Epithelial cell of prostate (primary cell): Measurements from ENCODE around the gene ARMS2.

Source experiments
- DNase-seq: peaks from one replicate; pipeline ENCODE4 v3.0.0-alpha.2; 2011; ENCODE audit warnings: low read depth, low spot score
- H3K27ac ChIP-seq: fragments of 450-650 bp; 2 replicates; pipeline ENCODE4 v1.5.1; 2017; ENCODE audit warnings: mild to moderate bottlenecking

ARMS2 gene, protein sequence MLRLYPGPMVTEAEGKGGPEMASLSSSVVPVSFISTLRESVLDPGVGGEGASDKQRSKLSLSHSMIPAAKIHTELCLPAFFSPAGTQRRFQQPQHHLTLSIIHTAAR

DNA sequence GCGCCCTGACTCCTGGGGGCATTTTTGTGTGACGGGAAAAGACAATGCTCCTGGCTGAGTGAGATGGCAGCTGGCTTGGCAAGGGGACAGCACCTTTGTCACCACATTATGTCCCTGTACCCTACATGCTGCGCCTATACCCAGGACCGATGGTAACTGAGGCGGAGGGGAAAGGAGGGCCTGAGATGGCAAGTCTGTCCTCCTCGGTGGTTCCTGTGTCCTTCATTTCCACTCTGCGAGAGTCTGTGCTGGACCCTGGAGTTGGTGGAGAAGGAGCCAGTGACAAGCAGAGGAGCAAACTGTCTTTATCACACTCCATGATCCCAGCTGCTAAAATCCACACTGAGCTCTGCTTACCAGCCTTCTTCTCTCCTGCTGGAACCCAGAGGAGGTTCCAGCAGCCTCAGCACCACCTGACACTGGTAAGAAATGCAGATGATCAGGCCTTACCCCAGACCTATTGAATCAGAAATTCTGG lies at the start of gene ARMS2:
Gene ARMS2 (plus strand): TSS at position 51 of the 478 bp plus-strand sequence. CDS start 75 bp downstream, at position 126.
- DNase-seq, result no peak
- no peak within 1 kb of the TSS for H3K27ac ChIP-seq

DNA sequence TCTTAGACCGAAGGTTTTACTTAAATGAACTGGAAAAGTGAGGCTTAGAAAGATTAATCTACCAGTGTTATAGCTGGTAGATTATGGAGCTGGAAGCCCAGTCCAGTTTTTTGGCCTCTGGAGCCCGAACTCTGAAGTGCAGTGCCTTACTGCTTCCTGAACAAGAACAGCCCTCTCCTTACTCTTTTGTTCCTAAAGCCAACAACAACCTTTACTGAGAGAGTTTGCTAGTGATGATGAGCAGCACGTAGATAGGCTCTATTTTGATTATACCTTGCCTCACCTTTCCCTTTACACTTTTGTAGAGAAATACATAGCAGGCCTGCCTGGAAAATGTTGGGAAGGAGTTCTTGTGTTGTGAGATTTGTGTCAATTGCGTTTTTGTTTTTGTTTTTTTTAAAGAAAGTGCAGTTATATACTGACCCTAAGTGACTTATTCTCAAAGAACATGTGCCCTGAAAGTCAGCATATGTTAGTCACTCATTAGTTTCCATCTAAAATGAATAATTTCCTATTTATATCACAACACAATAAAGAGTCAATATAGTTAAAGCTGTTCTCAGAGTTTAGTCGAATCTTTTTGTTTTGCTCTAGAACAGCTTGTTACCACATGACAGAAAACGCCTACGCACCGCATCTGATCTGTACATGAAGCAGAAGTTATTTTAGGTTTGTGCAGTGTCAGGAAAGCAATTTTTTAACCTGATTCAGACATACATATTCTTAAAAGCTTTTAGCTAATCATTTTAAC lies 46.9 kb upstream of the ARMS2 start:
- no peak for DNase-seq
- H3K27ac ChIP-seq, result no peak overlapping the region

DNA sequence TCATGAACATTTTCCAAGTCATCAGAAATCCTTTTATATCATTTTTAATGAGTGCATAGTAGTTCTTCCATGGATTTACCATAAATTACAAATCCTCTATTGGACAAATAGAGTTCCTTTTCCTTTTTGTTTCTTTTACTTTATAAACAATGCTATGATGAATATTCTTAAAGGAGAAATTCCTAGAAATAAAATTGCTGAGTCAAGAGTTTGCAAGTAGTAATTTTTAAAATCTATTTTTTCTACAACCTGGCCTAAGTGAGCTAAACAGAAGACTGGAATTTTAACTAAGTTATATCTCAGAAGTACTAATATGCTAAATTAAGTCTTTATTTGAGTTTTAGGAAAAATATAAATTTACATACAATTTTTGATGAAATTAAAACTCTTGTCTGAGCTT lies 41.1 kb upstream of the ARMS2 start:
- H3K27ac ChIP-seq, result no peak overlapping the region
- DNase-seq, result no peak

DNA sequence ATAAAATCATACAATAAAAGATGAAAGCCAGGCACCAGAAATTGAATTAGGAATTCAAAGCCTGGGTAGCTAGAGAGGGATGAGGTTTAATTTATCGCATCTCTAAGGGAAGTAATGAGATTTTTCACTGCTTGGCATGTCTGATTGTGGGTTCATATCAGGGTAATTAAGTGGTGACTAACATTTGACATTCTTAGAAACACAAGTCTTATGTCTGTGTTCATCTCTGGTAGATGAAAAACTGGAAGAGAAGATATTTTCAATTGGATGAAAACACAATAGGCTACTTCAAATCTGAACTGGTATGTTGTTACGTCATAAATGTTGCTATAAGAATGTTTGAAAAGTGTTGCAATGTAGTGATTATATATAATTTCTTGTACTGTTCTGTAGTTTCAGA lies 36.8 kb upstream of the ARMS2 start:
- DNase-seq, result no peak
- peak overlapping the region; percentile 94 for H3K27ac ChIP-seq

DNA sequence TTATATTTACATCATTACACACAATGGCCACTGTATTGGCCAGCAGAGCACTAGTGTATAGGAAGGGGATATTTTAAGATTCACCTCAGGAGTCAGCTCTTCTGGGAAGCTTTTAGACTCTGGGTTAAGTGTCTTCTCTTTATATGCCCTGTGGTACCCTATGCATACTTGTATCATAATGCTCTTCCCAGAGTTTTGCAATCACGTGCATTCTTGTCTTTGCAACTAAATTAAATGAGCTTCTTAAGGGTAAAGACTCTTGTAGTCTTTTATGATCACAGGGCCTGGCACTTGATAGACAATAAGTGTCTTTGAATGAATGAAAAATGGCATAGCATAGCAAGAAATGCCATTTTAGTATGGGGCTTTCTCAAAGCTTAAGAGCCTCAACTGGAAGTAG lies 35.4 kb upstream of the ARMS2 start:
- peak overlapping the region; percentile 94 for H3K27ac ChIP-seq
- DNase-seq, result no peak

DNA sequence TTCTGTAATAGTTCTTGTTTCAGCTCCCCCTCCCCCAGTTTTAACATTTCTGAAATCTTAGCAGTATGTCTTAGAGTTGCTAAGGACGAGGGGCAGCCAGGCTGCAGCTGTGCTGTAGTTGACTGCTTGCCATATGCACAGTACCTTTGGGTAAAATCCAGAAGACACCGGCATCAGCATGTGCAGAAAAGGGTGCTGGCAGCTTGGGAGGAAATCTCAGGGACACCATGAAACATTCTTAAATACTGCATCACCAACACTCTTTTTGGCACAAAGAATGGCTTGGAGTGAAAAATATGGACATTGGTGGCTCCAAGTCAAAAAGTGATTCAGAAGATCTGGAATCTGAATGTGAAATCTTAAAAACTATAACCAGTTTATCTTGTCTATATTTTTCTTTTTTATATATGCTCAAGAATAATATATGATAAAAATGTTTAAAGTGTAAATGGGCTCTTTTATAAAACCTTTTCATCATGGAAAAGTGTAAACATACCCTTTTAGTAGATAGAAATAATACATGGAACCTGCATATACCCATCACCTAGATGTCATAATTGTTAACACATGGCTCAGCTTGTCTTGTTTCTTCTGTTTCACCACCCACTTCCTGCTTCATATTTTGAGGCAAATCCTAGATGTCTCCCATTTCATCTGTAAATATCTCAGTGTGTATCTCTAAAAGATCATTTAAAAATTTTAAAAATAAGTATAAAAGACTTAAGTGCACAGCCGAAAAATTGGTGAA lies 34.4 kb upstream of the ARMS2 start:
- DNase-seq, result no peak

DNA sequence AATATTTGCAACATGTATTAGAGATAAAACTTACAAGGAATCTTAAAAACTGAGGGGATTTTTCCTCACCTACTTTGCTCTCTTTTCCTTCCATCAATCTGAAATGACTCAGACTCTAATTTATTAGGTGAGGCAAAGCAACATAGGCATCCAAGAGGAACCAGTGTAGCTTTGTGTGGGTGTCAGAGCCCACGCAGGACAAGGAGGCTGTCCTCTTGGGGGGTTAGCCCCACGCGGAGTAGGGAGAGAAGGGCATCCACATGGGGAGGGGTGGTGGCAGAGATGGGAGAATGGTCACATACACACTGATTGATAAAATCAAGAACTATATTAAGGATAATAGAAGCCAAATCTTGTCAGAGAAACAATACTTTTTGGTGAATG lies 33.8 kb upstream of the ARMS2 start:
- H3K27ac ChIP-seq, result peak overlapping the region; percentile 94

More for the DNA sequence above, 34.4 kb upstream of the ARMS2 start:
- peak overlapping the region; percentile 94 for H3K27ac ChIP-seq

DNA sequence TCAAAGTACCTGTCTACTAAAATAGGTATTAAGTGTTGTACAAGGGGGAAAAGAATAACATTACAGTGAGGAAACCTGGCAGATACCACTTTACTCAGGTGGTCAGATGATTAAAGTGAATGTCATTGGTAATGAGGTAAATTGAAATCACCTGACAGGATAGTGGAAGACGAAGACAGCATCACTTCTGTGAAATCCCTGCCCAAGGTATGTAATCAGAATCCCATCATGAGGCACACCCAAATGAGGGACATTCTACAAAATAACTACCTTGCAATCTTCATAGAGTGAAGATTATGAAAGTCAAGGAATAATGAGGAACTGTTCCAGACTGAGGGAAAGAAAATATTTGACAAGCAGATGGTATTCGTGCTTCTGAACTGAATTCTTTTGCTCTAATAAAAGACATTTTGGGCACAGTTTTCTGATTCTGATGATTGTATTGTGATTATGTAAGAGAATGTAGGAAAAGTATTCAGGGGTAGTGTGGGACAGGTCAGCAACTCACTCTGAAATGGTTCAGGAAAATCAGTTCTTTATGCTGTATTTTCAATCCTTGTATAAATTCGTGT lies 33.3 kb upstream of the ARMS2 start:
- no peak for DNase-seq
- H3K27ac ChIP-seq, result peak overlapping the region; percentile 94

More for the DNA sequence above, 33.8 kb upstream of the ARMS2 start:
- no peak for DNase-seq

DNA sequence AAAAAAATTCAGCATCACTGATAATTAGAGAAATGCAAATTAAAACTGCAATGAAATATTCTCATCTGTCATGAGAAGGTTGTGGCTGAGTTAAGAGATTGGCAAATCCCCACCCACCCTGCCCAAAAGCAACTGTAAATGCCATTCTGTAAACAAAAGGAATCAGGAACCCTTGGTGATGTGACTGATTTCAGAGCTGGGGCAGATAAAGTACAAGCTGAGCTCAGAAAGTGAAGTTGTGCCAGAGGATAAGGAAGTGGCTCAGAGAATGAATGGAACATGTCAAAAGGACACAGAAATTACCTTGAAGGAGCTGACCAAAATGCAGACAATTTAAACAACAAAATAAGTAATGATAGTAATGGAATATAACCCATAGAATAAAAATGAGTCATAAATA lies 32.7 kb upstream of the ARMS2 start:
- H3K27ac ChIP-seq, result peak overlapping the region; percentile 94
- no peak for DNase-seq

DNA sequence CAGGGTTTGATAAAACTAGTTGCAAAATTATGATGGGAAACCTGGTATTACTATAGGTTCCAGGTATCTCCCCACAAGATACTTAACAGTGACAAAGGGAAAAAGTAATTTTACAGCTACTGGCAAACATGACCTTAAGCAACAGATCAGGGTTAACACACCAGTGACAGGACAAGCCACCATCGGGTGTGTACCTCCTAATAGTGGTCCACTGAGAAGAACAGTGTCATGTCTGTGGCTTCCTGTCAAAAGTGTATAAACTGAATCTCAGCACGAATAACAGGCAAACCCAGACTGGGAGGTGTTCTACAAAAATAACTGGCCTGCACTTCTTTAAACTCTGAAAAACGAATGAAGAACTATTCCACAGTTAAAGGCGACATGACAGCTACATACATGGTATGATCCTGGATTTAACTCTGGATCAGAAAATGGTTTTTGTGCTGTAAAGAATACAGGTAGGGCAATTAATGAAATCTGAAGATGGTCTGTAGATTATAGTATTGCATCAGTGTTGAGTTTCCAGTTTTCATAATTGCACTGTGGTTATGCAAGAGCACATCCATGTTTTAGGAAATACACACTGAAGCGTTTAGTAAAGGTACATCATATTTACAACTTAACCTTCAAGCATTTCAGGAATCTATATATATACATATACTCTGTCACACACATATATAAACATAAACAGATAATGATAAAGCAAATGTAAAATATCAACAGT lies 32.0 kb upstream of the ARMS2 start:
- peak overlapping the region; percentile 94 for H3K27ac ChIP-seq
- no peak for DNase-seq

DNA sequence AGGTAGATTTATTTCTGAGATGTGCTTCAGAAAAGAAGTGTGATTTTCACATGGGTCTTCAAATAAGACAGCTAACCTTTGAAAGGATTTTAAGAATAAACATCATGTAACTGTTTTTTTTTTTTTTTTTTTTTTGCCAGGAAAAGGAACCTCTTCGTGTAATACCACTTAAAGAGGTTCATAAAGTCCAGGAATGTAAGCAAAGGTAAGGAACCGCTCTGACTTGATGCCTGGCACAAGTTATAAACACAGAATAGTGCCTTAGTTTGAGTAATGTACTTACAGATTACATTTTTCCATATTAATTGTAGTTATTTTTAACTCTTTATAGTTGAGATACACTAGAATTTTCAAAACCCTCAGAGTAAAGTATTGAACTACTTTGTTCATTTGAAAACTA lies 30.4 kb upstream of the ARMS2 start:
- H3K27ac ChIP-seq, result no peak overlapping the region
- no peak for DNase-seq

DNA sequence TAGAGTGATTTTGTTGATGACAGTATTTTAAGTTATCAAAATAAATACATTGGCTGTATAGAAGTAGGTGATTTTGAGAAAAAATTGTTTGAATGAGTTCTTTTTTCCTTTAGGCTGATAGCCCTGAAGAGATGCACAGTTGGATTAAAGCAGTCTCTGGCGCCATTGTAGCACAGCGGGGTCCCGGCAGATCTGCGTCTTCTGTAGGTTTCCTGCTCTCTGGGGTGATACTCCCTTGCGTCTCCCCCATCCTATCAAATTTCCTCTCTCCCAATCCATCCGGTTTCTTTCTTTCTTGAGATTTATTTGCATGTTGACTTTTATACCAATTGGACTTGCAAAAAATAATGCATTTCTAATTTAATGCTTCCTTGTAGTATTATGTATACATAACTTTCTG lies 27.6 kb upstream of the ARMS2 start:
- no peak for DNase-seq
- H3K27ac ChIP-seq, result no peak overlapping the region

DNA sequence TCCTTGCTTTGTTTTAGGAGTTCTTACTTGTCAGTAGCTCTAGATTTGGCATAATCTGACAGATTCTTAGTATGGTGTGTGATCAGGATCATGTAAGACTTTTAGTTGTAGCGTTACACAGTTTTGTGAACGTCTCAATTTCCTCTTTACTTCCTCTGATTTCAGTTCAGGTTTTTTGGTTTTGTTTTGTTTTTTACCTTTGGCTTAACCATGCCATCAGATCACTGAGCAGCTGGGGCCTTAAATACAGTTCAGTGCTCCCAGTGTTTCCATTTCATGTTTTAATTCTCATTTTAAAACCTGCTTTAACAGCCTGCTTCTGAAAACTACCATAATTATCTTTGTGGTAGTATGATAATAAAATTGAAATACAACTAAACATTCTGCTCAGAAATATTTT lies 27.2 kb upstream of the ARMS2 start:
- no peak overlapping the region for H3K27ac ChIP-seq

DNA sequence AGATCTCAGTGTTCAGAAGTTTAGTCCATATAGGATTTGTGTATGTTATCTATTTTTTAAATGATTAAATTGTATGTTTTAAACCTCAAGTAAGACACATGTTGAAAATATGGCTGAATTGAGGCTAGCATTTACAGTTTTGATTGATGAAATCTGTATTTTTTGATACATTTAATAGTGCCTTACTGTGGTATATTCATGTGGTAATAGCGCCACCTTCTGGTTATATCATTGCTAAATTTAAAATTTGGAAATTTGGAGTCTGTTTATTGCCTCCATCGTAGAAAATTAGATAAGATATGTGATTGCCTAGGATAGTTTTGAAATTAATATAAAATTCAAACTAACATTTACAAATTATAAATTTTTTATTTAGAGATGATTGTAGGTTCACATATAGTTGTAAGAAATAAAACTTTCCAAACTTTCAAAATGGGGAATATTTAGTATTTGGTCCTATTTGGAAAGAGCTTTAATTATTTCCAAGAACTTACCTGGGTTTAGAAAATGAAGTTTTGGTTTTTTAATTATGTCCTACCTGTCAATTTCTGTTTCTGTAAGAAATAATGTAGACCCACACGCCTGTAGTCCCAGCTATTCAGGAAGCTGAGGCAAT lies 19.1 kb upstream of the ARMS2 start:
- DNase-seq, result no peak
- H3K27ac ChIP-seq, result no peak overlapping the region

More for the DNA sequence above, 27.2 kb upstream of the ARMS2 start:
- DNase-seq, result no peak

DNA sequence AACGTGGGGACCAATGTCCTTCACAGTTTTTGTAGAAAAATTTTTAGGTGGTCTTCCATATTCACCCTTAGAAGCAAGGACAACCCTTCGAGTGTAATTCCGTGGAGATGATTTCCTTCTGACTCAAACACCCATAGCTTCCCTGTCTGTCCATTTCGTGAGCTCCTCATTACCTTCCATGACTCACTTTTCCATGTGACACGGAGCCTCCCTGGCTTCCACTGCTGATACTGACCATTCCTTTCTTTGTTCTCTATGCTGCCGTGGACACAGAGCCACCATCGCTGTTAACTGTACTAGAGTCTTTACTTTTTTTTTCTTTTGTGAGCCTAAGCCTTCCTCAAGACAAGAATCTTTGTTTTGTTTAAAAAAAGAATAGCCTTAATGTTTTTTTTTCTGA lies 12.5 kb upstream of the ARMS2 start:
- peak; percentile 26 for DNase-seq
- peak overlapping the region; percentile 45 for H3K27ac ChIP-seq

DNA sequence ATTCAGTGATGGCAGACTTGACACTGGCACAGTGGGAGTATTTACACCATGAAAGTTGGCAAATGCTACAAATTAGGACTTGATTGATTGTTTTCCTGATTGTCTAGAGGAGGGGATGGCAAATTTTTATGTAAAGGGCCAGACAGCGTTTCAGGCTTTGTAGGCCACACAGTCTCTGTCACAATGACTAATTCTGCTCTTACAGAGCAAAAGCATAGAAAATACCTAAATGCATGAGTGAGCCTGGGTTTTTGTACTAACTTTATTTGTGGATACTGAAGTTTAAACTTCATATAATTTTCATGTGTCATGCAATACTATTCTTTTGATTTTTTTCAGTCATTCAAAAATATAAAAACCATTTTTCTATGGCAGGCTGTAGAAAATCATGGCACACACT lies 9.0 kb upstream of the ARMS2 start:
- no peak overlapping the region for H3K27ac ChIP-seq
- DNase-seq, result no peak

DNA sequence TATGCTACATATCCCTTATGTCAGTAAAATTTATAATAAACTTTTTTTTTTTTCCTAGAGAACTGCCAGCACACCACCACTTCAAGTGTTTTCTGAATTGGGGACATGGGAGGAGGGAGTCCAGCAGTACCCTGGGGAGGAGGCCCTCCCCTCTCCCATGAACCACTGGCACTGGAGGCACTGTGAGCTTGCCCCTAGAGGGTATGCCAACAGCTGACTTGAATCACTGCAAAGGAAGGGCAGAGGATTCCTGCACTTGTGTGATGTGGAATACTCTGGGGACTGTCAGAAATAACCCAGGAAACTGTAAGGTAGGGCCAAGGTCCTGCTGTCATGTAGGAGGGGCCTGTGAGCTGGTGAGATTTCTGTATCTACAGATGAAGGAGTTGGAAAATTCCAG lies 8.5 kb upstream of the ARMS2 start:
- H3K27ac ChIP-seq, result no peak overlapping the region
- no peak for DNase-seq

DNA sequence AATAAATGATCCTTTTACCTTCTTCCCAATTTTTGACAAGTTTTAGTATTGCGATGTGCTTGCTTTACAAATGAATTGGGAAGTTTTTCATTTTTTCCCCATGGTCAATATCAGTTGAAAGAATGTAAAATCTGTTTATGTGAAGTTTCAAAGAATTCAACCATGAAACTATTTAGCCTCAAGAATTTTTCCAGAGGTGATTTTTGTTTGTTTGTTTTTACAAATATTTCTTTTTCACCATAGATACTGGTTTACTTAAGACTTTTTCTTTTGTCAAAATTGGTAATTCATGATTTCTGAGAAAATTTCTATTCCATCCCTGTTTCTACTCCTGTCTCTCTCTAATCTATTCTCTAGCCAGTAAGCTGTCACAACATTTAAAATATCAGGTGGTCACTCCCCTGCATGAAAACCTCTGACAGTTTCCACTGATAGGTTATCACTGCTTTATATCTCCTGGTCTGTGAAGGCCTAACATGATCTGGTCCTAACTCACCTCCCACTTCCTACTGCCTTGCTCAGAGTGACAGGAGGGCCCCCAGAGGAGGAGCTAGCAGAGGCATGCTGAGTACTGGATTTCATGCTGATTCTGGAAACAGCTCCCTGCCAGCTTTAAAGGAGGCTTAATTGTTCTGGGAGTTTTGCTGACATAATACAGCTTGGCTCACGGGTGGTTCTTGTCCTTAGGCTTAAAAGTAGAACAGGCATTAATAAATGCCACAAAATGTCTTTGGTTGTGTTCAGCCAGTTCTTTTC lies 7.6 kb upstream of the ARMS2 start:
- DNase-seq, result no peak
- H3K27ac ChIP-seq, result no peak overlapping the region

DNA sequence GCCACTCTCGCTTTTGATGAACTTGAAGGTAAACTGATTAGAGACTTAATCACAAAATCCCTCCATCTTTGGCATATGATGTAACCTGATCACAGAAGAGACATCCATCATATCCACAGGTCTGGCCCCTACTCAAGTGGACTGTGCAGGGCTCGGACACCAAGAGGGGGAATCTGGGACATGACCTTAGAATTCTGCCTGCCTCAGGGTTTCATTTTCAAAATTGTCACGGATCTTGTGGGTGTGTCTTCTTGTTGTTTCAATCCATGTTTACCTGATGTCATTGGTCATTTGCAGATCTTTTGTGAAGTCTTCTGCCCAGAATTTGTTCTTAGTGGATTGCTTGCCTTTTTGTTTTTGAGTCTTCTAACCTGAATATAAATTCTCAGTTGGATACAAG lies 5.9 kb upstream of the ARMS2 start:
- DNase-seq, result no peak

More for the DNA sequence above, 5.9 kb upstream of the ARMS2 start:
- H3K27ac ChIP-seq, result no peak overlapping the region
